GM19467 (cell line): ENCODE results near the gene ZP2.
"Not testable (repeated sequence)": the region's sequence is repeated elsewhere in the genome, so short reads cannot be mapped to it uniquely, and the experiment has no call there.

Experiments
- ATAC-seq: cut with Tn5 transposase; IDR thresholded peaks from one replicate; pipeline ENCODE4 v1.9.1; 2021; ENCODE audit warnings: mild to moderate bottlenecking, moderate library complexity; ENCODE audit not compliant: unreplicated experiment

ZP2 gene

GRCh38 chr16:21152160-21153030, 59.0 kb downstream of the ZP2 start:
- ATAC-seq, result not testable (repeated sequence)

DNA sequence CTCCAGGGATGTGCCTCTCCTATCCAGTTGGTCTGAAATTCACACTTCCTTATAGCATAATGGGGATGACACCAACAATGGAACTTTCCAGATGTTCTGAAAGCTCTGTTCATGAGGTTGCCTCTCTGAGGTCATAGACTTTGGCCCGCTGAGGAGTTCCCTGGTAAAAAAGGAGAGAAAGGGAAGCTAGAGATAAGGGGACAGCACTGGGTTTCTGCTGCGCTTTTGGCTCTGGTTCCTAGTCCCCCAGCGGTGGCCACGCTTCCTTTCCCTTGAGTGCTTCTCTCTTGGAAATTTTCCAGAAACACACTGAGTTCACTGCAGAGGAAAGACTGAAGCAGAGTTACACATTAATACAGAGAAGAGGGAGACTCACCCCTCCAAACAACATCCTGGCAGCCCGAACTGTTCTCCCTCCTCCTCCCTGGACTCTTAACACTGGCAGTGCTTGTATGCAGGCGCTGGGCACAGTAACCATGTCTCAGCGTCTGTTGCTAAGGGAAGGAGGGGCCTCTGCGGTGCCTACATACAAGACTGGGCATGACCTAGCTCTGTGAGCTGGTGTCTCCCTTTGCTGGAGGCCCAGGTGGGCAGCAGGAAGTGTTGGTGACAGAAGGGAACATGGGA, 60.9 kb downstream of the ZP2 start, which contains the start of gene DNAH3:
DNAH3 (minus strand) TSS at position 472 of the 627 bp plus-strand sequence. CDS start 527 bp downstream, outside the sequence.
- no peak for ATAC-seq
